SK-N-SH (cell line): ENCODE data around the gene ANO9. TPM values are rescaled to one million over a fixed set of nuclear protein-coding genes. Genes with fewer than 3 reads are reported as not detected.
A peak's percentile ranks its signal among the peaks of the same experiment; 100 is the strongest.

Experiments used
- CTCF ChIA-PET: fragments of 300-600, 350-600 bp; formaldehyde crosslinking; extraction: SDS; loops from one replicate; lab custom pipeline; 2021; lab: Yijun Ruan, JAX
- POLR2A ChIA-PET: fragments of 350-600 bp; sonication (Branson Sonifier 250); formaldehyde crosslinking; extraction: SDS; loops from one replicate; lab custom pipeline; 2020; ENCODE audit warnings: antibody characterized with exemption, inconsistent platforms; lab: Yijun Ruan, JAX
- DNase-seq: peaks from one replicate; pipeline ENCODE4 v3.0.0; 2012
- H2AFZ ChIP-seq: fragments of 200-600 bp; sonication (generic); 2 replicates; pipeline ENCODE4 v1.8.1; 2016; ENCODE audit warnings: antibody characterized with exemption, mild to moderate bottlenecking, low read depth
- H3F3A ChIP-seq: fragments of 200-600 bp; sonication (generic); replicated peaks from 2 replicates; pipeline ENCODE3; 2016; ENCODE audit warnings: antibody characterized with exemption, mild to moderate bottlenecking; ENCODE audit not compliant: insufficient read depth
- H3K27ac ChIP-seq, 2 experiments: fragments of 200-500 bp in 1 of 2; fragments of 200-600 bp in 1 of 2; sonication (Bioruptor generic) in 1 of 2; sonication (generic), shearing (Covaris generic) in 1 of 2; 2 replicates each; pipeline versions ENCODE4 v1.5.1 to v1.6.1; 2014 to 2016; ENCODE audit warnings: low read depth in 2 of 2, inconsistent platforms in 1 of 2, low read length in 1 of 2, mild to moderate bottlenecking in 1 of 2, mixed read lengths in 1 of 2
- H3K27me3 ChIP-seq: fragments of 200-600 bp; sonication (generic), shearing (Covaris generic); 2 replicates; pipeline ENCODE4 v1.6.1; 2016; ENCODE audit warnings: mixed run types; ENCODE audit not compliant: insufficient read depth
- H3K36me3 ChIP-seq, 2 experiments: fragments of 200-500 bp in 1 of 2; fragments of 200-600 bp in 1 of 2; sonication (Bioruptor generic) in 1 of 2; sonication (generic) in 1 of 2; replicated peaks in 1 of 2; 2 replicates each; pipeline versions ENCODE3 to v1.5.1; 2014 to 2016; ENCODE audit warnings: low read length in 1 of 2, mild to moderate bottlenecking in 1 of 2; ENCODE audit not compliant: insufficient read depth in 2 of 2, control insufficient read depth in 1 of 2
- H3K4me1 ChIP-seq, 2 experiments: fragments of 200-500 bp in 1 of 2; fragments of 200-600 bp in 1 of 2; sonication (Bioruptor generic) in 1 of 2; sonication (generic), shearing (Covaris generic) in 1 of 2; 2 replicates each; pipeline versions ENCODE4 v1.5.1 to v1.6.1; 2014 to 2016; ENCODE audit warnings: low read depth in 1 of 2, low read length in 1 of 2, mixed run types in 1 of 2; ENCODE audit not compliant: insufficient read depth in 2 of 2, control insufficient read depth in 1 of 2
- H3K4me2 ChIP-seq: fragments of 200-600 bp; sonication (generic), shearing (Covaris generic); 2 replicates; pipeline ENCODE4 v1.6.1; 2017; ENCODE audit warnings: mixed run types
- H3K4me3 ChIP-seq, 2 experiments: fragments of 200-500 bp in 1 of 2; fragments of 200-600 bp in 1 of 2; sonication (Bioruptor generic) in 1 of 2; sonication (generic), shearing (Covaris generic) in 1 of 2; 2 replicates each; pipeline versions ENCODE4 v1.5.1 to v1.8.1; 2014 to 2016; ENCODE audit warnings: low read depth in 2 of 2, inconsistent platforms in 1 of 2, low read length in 1 of 2, mild to moderate bottlenecking in 1 of 2, mixed read lengths in 1 of 2, moderate library complexity in 1 of 2
- H3K79me2 ChIP-seq: fragments of 200-600 bp; sonication (generic); 2 replicates; pipeline ENCODE4 v1.8.1; 2017; ENCODE audit warnings: mild to moderate bottlenecking; ENCODE audit not compliant: insufficient read depth
- H3K9ac ChIP-seq: fragments of 200-600 bp; sonication (generic); 2 replicates; pipeline ENCODE4 v1.6.1; 2017; ENCODE audit warnings: mixed run types
- H3K9me2 ChIP-seq: fragments of 200-600 bp; sonication (generic); 2 replicates; pipeline ENCODE4 v1.6.1; 2017; ENCODE audit warnings: mixed run types
- H3K9me3 ChIP-seq: fragments of 200-600 bp; sonication (generic); 2 replicates; pipeline ENCODE4 v1.6.1; 2017; ENCODE audit warnings: mixed run types, mild to moderate bottlenecking, moderate library complexity
- H4K20me1 ChIP-seq: fragments of 200-600 bp; sonication (generic); 2 replicates; pipeline ENCODE4 v1.6.1; 2017; ENCODE audit warnings: mild to moderate bottlenecking, mixed run types; ENCODE audit not compliant: insufficient read depth
- FOXJ3 ChIP-seq: sonication (generic); formaldehyde crosslinking; IDR thresholded peaks from 2 replicates; pipeline ENCODE4 v1.5.1; 2020; ENCODE audit warnings: mild to moderate bottlenecking, missing genetic modification reagents
- GABPA ChIP-seq: IDR thresholded peaks from 2 replicates; pipeline ENCODE4 v1.4.0; 2012; ENCODE audit warnings: low read depth, mild to moderate bottlenecking
- MAX ChIP-seq: IDR thresholded peaks from 2 replicates; pipeline ENCODE4 v1.4.0; 2012; ENCODE audit warnings: low read depth
- NRF1 ChIP-seq: IDR thresholded peaks from 2 replicates; pipeline ENCODE4 v1.6.1; 2012; ENCODE audit warnings: low read depth, mild to moderate bottlenecking, low read length
- PBX3 ChIP-seq: IDR thresholded peaks from 2 replicates; pipeline ENCODE4; 2012
- YY1 ChIP-seq: IDR thresholded peaks from 2 replicates; pipeline ENCODE4 v1.4.0; 2012; ENCODE audit warnings: low read depth, mild to moderate bottlenecking
- WGBS: methylation state at CpG from one replicate; pipeline ENCODE4 v1.1.6; 2017; ENCODE audit warnings: low lambda C conversion rate; 5-methylcytosine and 5-hydroxymethylcytosine counted together
- polyA plus RNA-seq, 3 experiments: library from polyadenylated mRNA; depleted of rRNA; stranded (reverse); fragments of >200 nt; gene quantifications; 2 replicates each; pipeline ENCODE4 v1.2.3, GENCODE V29; 2012

The ANO9 gene
- polyA plus RNA-seq, 1 of the 3 experiments (the other 2 are of a cell fraction): 0.12 TPM

- Histone ChIP-seq H3K4me1 (peaks cover 0 to 19% of the 10 kb centered on the region in 2 experiments; a peak in 1 of 4 replicates), H3K4me2 (peak overlapping the region; percentile 98), H3K36me3 (no peaks in the 10 kb centered on the region), H3K79me2 (no peaks in the 10 kb centered on the region), H3K9me2 (no peaks in the 10 kb centered on the region), H3F3A (no peaks in the 10 kb centered on the region), H3K27me3 (no peaks in the 10 kb centered on the region), H2AFZ (peak overlapping the region; percentile 70; the same call in 1 of the 2 replicates), H3K4me3 (peak overlapping the region; percentile 64 to 72), H4K20me1 (no peaks in the 10 kb centered on the region), H3K27ac (peak overlapping the region in 1 of 2 experiments; percentile 77; a peak in 2 of 4 replicates), H3K9ac (peak overlapping the region; percentile 65), H3K9me3 (no peaks in the 10 kb centered on the region)
- ChIA-PET CTCF (interaction anchor here (0.9 to 6.6 kb wide), 6 partner anchors 10 to 111 kb away, joined by 3 to 77 read pairs (median 4); partner anchors contain the start of genes ANO9 and PTDSS2), POLR2A (interaction anchor here (0.9 to 1.7 kb wide), 3 partner anchors 36 to 170 kb away, joined by 3 to 8 read pairs (median 4); partner anchors contain the start of gene PTDSS2)
- WGBS: 72% methylated on average over 14 of the region's 91 CpGs
- TF ChIP-seq NRF1 (peak; percentile 8; the same call in 1 of the 2 replicates), MAX (peak; percentile 72), FOXJ3 (CRISPR knock-in tag) (no peak)
- peak; percentile 99 for DNase-seq
Measured at GRCh38 chr11:406796-407650, 34.8 kb downstream of the ANO9 start.

- Histone ChIP-seq H3F3A (no peaks in the 10 kb centered on the region), H3K9me3 (no peaks in the 10 kb centered on the region), H3K4me2 (peak overlapping the region; percentile 98), H4K20me1 (no peaks in the 10 kb centered on the region), H3K79me2 (no peaks in the 10 kb centered on the region), H3K36me3 (no peaks in the 10 kb centered on the region), H2AFZ (peak overlapping the region; percentile 70; the same call in 1 of the 2 replicates), H3K4me1 (peaks cover 0 to 19% of the 10 kb centered on the region in 2 experiments; a peak in 1 of 4 replicates), H3K4me3 (peak overlapping the region; percentile 64 to 72), H3K9ac (peak overlapping the region; percentile 65), H3K27ac (peak overlapping the region in 1 of 2 experiments; percentile 77; a peak in 1 of 4 replicates), H3K27me3 (no peaks in the 10 kb centered on the region), H3K9me2 (no peaks in the 10 kb centered on the region)
- no peak for TF ChIP-seq YY1
- no peak for TF ChIP-seq PBX3
- no peak for TF ChIP-seq GABPA
- CTCF ChIA-PET: interaction anchor here (0.6 to 6.6 kb wide), 6 partner anchors 10 to 112 kb away, joined by 3 to 77 read pairs (median 4); partner anchors contain the start of gene PTDSS2
- WGBS: 78% methylated on average over 22 of the region's 47 CpGs
- DNase-seq: no peak
- POLR2A ChIA-PET: interaction anchor here (1.7 kb wide), 1 partner anchor 37 kb away, joined by 4 read pairs; no protein-coding TSS in a partner anchor
Measured at GRCh38 chr11:405954-406795, 35.6 kb downstream of the ANO9 start.
